Myocyte (in vitro differentiated cells): Measurements from ENCODE around the gene BTG3. TPM values are rescaled to one million over a fixed set of nuclear protein-coding genes. Genes with fewer than 3 reads are reported as not detected.

Experiments used
- DNase-seq: peaks from one replicate; pipeline ENCODE4 v3.0.0-alpha.2; 2012; ENCODE audit warnings: low read depth
- polyA plus RNA-seq: library from polyadenylated mRNA; unstranded; fragments of >200 nt; gene quantifications from one replicate; pipeline ENCODE4 v1.2.1, GENCODE V29; 2012; ENCODE audit warnings: missing spikeins
- total RNA-seq: library from RNA; depleted of rRNA; stranded (reverse); fragments of >200 nt; gene quantifications from 2 replicates; pipeline ENCODE4 v1.2.3, GENCODE V29; 2014

The BTG3 gene, protein sequence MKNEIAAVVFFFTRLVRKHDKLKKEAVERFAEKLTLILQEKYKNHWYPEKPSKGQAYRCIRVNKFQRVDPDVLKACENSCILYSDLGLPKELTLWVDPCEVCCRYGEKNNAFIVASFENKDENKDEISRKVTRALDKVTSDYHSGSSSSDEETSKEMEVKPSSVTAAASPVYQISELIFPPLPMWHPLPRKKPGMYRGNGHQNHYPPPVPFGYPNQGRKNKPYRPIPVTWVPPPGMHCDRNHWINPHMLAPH
- 20.0 and 32.3 TPM in 2 replicates for total RNA-seq
- 12.1 TPM for polyA plus RNA-seq

DNA sequence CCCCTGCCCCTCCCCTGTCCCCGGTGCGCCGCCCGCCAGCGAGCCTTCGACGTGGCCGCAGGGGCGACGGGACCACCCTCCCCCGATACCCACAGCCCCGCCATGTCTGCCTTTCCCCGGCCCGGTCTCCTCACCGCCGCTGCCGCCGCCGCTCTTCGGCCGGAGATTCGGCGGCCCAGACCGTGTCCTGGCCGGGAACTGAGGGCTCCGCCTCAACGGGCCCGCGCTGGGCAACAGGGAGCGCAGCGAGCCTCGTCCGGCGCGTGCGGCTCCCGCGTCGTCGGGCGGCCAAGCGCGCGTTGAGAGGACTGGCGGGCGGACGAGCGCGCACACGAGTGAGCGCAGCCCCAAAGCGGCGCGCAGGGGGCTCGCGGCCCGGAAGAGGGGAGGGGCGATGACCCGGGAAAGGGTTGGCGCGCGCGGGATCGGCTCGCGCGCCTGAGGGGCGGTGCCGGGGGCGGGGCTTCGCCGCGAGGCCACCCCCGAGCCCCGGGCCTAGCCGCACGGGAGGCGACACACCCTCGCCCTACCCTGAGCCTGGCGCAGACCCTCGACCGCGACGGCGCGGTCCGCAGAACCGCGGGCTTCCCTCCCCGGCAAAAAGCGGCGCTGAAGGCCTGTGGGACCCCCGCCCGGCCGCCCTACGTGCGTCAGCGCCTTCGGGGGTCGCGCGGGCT, at the start of gene BTG3:
Gene BTG3 (minus strand): TSS at position 337 of the 677 bp plus-strand sequence. CDS start 3,757 bp downstream, outside the sequence.
- DNase-seq, result peak; percentile 81

GRCh38 chr21:17660862-17661261, 48.2 kb upstream of the BTG3 start:
- no peak for DNase-seq

GRCh38 chr21:17660452-17660851, 47.8 kb upstream of the BTG3 start:
- peak; percentile 27 for DNase-seq

DNA sequence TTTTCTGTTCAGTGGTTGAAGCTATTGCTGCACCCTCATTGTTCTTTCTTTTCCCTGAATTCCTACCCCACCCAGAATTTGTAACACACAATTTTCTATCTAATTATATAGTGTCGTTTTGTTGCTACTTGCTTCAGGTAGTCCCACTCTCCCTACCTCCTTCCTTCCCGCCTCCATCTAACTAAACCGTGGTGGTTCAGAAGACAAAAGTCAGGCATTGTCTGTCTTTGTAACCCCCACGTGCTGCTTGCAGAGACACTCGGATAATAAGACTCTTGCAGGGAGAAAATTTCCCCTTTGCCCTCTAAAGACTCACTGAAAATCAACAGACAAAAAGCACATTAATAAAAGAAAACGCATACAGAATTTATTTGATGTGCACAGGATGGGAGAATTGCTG, 46.2 kb upstream of the BTG3 start:
- no peak for DNase-seq

DNA sequence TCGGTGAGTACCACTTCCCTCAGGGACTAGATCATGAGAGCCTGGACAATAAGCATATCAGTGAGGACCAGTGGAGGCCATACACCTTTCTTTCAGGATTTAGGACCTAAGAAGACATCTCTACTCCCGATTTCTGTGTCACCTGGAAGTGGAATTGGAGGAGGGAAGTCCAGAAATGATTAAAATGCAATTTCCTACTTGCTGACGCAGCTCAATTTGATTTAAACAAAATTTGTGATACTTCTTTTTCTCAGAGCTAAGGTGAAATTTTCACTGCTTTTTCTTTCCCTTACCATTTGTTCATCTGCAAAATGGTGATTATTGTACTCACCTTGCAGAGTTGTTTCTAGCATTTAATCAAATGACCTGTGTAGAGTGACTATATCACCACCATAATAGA, 38.8 kb upstream of the BTG3 start:
- no peak for DNase-seq

DNA sequence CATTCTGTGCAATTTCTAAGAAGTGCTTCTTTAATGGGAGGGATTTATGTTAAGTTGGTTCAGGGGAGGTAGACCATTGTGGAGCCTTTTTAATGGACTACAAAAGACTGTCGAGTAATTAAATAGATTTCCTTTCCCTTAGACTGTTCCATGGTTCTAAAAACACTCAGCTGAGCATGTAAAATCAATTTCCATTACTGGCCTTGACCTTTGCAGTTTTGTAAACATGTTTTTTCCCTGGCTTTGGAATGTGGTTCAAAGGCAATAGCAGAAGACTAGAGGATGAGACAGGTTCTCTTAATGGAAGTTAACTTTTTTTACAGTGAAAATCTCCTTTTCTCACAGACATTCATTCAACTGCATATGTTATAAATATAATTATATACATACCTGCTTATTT, 37.6 kb upstream of the BTG3 start:
- no peak for DNase-seq

- DNase-seq, result no peak
Observed at GRCh38 chr21:17646790-17647189, 34.1 kb upstream of the BTG3 start.

- DNase-seq, result no peak
Observed at GRCh38 chr21:17644186-17644585, 31.5 kb upstream of the BTG3 start.

- DNase-seq, result no peak
Observed at GRCh38 chr21:17640821-17641220, 28.1 kb upstream of the BTG3 start.

- DNase-seq, result no peak
Observed at GRCh38 chr21:17636711-17637110, 24.0 kb upstream of the BTG3 start.

GRCh38 chr21:17631195-17631594, 18.5 kb upstream of the BTG3 start:
- no peak for DNase-seq

GRCh38 chr21:17622018-17622417, 9.3 kb upstream of the BTG3 start:
- DNase-seq, result no peak

DNA sequence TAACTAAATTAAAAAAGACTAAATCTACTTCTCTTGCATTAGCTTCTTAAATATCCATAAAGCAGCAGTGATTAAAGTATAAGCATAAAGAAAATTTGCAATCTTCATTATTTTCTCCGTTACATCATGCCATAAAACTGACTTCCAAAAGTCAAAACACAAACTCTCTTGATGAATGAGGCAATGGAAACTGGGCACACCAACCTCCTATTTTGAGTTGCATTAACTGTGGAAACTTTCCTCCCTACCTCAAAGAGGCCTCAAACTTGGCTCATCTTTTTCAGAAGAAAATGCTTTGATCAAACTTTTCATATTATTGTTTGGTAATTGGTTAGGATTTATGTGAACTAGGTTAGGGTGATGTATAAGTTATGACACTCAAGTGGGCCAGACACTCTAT, 4.1 kb upstream of the BTG3 start:
- no peak for DNase-seq

DNA sequence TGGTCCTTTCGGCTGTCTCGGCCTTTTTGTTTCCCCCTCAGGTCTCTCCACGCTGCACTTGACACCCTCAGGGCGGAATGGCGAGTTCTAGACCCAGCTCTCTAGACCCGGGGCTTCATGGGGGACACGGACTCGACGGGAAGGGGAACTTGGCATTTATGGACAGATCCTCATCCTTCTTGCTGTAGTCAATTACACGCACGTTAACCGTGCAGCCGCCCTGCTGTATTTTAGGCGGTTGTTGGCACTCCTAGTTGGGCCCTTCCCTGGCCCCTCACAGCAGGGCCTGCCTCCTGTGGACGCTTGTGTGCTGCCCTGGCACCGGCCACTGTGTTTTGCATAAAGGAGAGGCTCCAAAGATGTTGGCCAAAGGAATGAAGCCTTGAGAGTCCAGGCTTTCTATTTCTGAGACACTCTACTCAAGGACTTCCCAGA, 558 bp upstream of the BTG3 start:
- DNase-seq, result peak; percentile 22

GRCh38 chr21:17612023-17612564, 607 bp downstream of the BTG3 start:
- no peak for DNase-seq

DNA sequence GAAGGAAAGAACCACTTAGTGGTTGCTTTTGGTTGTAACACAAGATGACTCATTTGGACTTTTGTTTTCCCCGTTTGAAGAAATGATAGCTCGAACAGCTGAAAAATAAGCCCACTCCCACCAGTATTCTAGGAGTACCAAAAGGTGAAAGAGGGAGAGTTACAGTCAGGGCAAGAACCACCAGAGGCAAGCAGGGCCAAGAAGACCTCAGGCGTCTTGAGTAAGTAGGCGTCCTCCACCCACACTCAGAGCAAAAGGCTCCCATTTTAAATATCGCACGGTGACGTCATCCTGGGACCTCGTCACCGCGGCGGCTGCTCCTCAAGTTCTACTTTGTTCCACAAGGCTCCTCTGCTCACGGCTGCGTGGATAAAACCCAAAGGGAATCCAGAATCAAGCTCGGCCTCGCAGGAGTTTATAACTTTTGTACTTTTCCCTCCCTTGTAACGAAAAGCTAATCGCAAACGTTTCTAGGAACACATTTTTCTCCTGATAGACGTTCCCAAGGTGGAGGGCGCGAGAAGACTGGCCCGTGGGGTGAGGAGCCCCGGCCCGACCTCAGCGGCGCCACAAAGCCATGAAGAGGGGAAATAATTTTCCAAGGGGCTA, 1.2 kb downstream of the BTG3 start:
- DNase-seq, result peak; percentile 88

- DNase-seq, result no peak
Observed at GRCh38 chr21:17610911-17611310, 1.8 kb downstream of the BTG3 start.

GRCh38 chr21:17609681-17610080, 3.0 kb downstream of the BTG3 start:
- DNase-seq, result no peak

- no peak for DNase-seq
Observed at GRCh38 chr21:17607684-17608083, 5.0 kb downstream of the BTG3 start.

DNA sequence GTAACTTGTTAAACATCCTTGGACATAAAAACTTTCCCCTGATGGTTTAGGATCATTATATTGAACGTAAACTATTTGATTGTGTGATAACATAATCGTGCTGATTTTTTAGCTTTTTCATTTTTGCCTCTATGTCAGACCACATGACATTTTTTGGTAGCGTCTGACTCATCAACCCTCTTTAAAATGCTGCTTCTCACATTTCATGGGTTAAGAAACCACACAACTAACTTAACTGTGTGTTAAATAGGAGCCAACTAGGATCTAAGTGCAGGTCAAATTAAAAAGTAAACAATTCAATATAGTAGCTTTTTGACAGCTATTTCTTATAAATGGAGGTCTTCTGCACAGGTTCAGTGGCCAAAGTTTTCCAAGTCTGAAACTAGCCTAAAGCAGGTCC, 9.8 kb downstream of the BTG3 start:
- DNase-seq, result peak; percentile 58

GRCh38 chr21:17598437-17598836, 14.3 kb downstream of the BTG3 start:
- no peak for DNase-seq

- DNase-seq, result no peak
Observed at GRCh38 chr21:17597680-17598079, 15.0 kb downstream of the BTG3 start.
